NCI-H187 (cell line): ENCODE data around the gene YES1.
"Not testable (repeated sequence)": the region's sequence is repeated elsewhere in the genome, so short reads cannot be mapped to it uniquely, and the experiment has no call there.

Experiments used
- DNase-seq, 2 experiments: peaks; one replicate each; lab custom pipeline; 2025; lab: John Stamatoyannopoulos, UW

YES1 gene

GRCh38 chr18:784470-785172 is 27.4 kb downstream of the YES1 start:
- DNase-seq = no peak

- DNase-seq = no peak
Observed at GRCh38 chr18:778194-778927, 33.7 kb downstream of the YES1 start.

GRCh38 chr18:777021-777420 is 35.0 kb downstream of the YES1 start:
- DNase-seq = no peak

GRCh38 chr18:776044-776443 is 36.0 kb downstream of the YES1 start:
- not testable (repeated sequence) for DNase-seq

GRCh38 chr18:774811-775210 is 37.2 kb downstream of the YES1 start:
- DNase-seq = no peak

GRCh38 chr18:773980-774624 is 37.9 kb downstream of the YES1 start:
- no peak for DNase-seq

GRCh38 chr18:770583-770961 is 41.5 kb downstream of the YES1 start:
- DNase-seq = no peak

GRCh38 chr18:767961-768360 is 44.1 kb downstream of the YES1 start:
- DNase-seq = no peak

GRCh38 chr18:767084-767882 is 44.8 kb downstream of the YES1 start:
- no peak for DNase-seq

GRCh38 chr18:766550-766860 is 45.5 kb downstream of the YES1 start:
- no peak for DNase-seq

- DNase-seq = no peak
Observed at GRCh38 chr18:765764-766549, 46.1 kb downstream of the YES1 start.

GRCh38 chr18:759864-760263 is 52.2 kb downstream of the YES1 start:
- not testable (repeated sequence) for DNase-seq

- no peak for DNase-seq
Observed at GRCh38 chr18:755506-755905, 56.5 kb downstream of the YES1 start.

GRCh38 chr18:754656-755055 is 57.4 kb downstream of the YES1 start:
- DNase-seq = no peak

GRCh38 chr18:750456-750855 is 61.6 kb downstream of the YES1 start:
- DNase-seq = no peak

- DNase-seq = no peak
Observed at GRCh38 chr18:744832-745597, 67.0 kb downstream of the YES1 start.

- DNase-seq = no peak
Observed at GRCh38 chr18:741931-742512, 70.0 kb downstream of the YES1 start.

- DNase-seq = no peak
Observed at GRCh38 chr18:732371-732770, 79.7 kb downstream of the YES1 start.

GRCh38 chr18:731185-731584 is 80.9 kb downstream of the YES1 start:
- DNase-seq = no peak

- DNase-seq = no peak
Observed at GRCh38 chr18:730692-731091, 81.3 kb downstream of the YES1 start.

GRCh38 chr18:730120-730519 is 81.9 kb downstream of the YES1 start:
- not testable (repeated sequence) for DNase-seq
